ENCODE results near the gene HOXA6.

The HOXA6 gene
- total RNA-seq = 0 to 0.13 reads per million in 2 donors

DNA sequence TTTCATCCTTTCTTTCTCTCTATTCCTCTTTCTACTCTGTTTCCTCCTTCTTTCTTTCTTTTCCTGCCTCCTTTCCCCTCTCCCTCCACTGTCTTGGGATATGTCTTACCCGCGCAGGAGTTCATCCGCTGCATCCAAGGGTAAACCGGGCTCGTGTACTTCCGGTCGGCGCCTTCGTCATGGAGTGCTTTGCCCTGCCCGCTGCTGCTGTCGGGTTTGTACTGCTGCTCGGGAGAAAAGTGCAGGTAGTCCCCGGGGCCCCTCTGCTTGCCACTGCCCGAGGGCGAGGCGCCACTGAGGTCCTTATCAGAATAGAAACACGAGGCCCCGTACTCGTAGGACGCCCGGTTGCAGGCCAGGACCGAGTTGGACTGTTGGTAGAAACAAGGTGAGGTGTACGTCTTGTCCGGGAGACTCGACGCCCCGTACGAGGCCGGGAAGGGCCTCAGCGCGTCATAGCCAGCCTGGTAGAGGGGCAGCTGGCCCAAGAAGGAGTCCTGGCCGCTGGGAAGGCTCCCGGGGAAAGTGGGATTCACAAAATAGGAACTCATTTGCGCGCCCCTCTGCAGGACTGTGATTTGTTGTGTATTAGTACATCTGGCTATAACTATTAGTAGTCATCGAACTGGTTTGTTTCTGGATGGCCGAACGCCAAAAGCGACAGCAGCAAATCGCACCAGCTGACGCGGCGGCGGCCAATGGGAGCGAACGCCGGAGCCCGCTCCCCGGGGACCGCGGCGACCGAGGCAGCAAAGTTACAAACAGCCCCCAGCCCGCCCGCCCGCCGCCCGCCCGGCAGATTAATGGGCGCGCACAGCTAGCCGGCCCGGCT is at the start of gene HOXA6:
HOXA6 (minus strand) TSS at position 576 of the 832 bp plus-strand sequence; CDS start at position 551, 25 bp downstream.
- DNase-seq = no peak

DNA sequence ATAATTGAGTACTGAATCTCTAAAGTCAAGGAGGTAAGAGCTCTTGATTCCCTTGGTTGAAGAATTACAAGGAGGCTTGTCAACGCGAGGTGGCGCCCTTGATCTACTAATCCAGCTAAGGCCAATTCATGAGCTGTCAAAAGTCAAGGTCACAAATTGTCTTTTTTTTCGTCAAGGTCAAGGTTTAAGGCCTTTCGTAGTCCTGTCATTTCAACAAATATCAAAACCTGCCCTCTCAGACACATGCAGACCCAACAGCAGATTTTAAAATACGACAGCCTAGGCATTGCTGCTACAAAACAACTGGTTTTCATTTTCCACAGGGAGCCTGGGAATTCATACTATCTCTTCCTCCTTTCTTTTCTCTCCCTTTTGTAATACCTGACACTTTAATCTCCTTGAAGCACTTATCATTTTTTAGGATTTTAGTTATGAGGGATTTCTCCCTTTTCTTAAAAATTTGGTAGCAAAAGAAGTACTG is 48.8 kb upstream of the HOXA6 start:
- DNase-seq = peak; percentile 53 to 81 (median 74)

DNA sequence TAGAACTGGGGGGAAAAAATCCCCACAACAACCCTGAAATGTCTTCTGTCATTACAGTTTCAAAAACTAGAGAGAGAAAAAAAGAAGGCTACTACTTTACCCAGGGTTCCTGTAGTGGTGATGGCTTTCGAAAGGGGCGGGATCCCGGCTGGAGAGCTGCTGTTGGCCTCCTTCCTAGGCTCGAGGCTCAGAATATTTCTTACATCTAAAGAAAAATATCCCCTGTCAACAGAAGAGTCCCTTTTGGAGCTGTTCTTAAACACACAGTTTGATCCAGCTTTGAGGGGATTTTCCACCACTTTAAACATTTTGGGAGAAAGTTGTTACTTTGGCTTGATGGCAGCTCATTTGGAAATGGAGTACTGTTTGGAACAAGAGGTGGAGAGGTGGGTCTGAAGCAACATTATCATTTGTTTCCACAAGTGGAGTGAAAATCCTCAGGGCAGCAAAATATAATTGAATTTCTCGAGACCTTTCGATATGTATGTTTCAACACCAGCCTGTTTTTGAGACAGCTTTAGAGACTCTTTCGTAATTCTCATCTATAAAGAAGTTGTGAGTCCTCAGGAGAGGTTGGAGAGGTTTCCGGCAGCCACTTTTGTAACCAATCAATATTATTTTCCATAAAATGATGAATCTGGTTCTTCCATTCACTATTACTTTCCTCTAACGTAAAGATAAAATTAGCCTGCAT is 47.3 kb upstream of the HOXA6 start:
- no peak for DNase-seq

DNA sequence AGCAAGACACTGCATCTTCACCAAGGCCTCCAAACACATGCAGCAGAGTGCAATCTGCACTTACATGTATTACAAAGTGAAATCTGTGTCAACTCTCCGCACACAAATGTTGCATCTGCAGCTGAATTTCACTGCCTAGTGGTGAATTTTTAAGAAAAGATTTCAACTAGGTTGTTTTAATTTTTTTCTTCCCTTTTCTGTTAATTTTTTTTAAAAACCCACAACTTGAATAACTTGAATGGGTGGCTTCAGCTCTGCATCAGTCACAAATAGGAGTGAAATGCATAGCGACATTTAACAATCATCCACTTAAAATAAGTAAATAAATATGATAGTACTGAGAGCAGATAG is 46.4 kb upstream of the HOXA6 start:
- DNase-seq = no peak

DNA sequence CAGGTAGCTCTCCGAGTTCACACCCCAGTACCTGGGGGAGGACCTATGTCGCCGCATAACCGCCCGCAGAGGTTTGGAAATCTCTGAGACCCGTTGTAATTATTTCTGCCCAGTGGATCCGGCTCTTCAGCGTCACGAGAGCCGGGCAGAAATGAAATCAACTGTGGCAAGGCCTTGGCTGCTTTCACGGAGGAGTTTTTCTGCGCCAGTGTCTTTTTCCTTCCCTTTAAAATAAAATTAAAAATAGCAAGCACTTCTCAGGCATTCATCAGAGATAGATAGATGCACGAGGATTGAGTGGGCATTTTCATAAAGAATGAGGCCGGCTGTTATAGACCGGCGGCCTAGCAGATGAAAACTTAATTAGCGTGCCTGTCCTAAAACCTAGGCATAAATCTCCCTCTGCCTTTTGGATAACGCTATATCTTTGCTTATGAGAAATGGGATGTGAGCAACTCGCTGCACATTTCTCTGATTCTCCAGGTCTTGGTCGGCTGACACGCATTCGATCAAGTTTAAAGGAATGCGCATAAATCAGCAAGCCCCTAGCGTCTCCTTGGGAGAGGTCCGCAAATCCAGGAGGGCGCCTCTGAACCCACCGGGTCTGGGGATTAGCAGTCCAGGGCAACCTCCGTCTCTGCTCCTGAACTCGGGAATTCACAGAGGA is 45.9 kb upstream of the HOXA6 start:
- no peak for DNase-seq

DNA sequence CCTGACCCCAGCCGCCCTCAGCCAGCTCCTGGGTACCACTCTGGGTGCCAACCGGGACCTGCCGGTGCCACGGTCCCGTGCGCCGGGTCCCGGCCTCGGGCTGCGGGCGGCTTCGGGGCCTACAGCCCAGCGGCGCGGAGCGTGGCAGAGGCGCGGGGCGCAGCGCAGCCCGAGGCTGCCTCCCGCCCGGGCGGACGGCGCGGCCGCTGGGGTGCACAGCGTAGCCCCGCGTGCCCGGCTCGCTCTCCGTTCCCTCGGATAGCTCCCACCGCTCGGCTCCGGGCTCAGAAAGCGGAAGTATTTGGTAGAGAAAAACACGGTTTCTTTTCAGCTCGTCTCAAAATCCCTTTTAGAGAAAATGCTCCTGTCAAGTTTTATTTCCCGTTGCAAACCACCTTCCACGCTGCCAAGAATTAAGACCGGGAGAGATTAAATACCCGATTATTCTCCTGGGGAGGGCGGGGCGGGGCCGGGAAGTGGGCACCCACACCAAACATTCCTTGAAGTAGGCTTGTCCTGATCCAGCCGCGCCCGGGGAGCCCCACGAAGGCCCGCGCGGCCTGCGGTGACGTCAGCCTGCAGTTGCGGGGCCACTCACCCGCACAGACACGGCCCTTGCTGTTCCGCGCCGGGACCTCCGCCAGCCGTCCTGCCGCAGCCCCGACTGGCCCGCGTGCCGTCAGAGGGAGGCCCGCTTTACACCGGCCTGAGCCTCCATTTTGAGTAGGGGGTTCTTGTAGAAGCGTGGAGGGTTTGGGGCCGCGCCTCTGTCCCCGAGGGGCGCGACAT is 45.2 kb upstream of the HOXA6 start:
- no peak for DNase-seq

DNA sequence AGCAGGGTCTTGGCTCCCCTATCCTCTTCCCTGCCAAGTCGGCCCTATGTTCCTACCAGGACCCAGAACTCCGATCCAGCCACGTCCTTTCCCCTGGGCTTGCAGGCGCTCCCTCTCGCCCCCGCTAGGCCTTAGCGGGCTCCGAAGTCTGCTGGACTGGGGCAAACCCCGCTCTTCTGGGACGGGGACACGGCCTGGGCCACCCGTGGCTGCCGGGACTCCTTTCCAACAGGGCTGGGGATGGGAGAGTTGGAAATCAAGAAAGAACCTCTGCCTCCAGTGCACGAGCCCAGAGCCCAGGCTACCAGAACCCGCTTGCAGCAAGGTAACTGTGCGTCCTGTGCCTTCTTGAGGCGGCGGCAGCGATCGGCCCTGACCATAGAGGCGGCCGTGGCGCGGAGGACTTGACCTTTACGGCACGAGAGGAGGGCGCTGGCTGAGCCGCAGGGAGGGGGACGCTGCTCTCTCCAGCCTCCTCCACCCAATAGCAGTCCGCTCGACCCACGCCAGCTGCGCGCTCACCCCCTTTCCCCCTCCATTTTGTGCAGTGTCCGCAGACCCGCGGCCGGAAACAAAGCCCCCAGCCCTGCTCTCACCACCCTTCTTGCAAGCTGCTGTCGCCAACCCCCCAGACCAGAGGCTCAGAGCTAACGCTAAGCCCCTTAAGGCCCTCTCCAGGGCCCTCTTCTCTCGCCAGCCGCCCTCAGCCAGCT is 44.4 kb upstream of the HOXA6 start:
- no peak for DNase-seq

DNA sequence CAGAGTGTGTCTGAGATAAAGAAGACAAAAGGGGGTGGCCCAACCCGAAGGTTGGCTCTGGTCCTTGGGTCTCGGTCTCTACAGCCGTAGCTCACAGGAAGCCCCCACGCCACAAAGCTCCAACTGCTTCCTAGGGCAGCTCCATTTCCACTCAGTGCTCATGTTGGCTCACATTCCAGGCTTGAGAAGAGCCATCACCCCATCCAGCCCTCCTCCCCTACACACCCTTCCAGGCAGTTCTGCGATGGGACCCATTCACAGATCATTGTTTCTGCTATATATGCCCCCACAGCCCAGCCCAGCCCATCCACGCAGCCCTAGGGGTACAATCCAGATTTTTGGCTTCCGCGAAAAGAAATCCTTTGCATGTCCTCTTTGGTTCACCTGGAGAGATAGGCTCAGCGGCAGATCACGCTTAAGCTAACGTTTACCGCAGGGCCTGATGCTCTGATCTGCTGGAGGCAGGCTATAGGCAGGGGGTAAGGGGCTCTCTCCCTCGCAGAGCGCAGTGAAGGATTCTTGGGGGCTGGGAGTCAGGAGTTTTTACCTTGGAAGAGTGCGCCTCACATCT is 43.7 kb upstream of the HOXA6 start:
- no peak for DNase-seq

DNA sequence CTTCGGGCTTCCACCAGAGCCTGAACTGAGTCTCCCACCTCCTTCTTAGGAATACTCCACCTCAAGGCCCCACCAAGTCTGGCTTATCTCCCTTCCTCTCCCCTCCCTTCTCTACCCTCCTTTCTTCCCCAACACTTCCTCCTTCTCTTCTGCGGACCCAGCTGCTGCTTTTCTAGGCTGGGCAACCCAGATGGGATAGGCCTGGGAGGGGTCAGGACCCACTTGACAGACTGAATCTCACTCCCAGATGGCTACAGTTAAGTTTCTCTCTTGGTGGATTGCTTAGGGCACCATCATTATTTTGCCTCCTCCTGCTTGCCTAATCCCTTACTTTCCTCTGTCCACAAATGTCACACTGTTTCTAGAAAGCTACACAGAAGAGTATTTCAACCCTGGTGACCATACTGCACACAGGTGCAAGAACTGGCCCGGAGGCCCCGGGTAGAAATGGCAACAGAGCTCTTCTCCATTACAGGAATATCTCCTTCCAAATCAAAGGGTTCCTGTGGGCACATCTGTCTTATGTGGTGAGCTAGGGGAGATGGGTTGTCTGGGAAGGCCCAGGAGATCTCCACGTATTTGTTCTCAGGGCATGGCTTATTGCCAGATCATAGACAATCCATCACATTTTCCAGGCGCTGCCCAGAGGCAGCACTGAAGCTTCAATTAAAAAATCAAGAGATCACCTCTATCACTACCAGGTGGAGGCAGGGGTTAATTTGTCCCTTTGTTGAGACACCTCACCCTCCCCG is 42.6 kb upstream of the HOXA6 start:
- no peak for DNase-seq

DNA sequence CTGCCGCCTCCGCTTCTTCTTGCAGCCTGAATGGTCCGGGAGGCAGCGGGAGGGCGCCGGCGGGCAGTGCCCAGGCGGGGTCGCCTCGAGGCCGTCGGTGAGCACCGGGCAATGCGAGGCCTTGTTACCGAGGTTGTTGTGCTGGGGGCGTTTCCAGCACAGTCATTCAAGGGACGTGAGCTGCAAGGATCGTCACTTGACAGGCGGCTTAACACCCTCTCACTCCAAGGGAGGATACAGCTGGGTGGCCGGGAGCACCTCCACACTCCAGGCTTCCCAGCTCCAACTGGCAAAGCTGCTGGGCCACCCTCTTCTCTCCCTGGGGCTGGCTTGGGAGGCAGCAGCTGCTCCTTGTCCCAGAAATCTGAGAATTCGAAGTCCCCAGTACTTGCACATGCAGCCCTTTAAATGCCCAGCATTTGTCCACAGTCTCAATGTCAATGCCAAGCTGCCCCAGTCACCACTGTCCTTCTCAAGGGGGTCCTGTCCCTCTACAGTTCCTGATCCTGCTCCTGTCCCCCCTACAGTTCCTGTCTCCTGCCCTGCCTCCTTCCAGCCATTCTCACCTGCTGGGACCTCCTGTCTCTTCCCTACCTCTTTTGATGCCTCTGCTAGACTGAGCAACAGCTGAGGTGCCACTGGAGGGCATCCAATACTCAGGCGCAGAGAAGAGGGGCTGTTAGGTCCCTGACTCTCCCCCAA is 41.9 kb upstream of the HOXA6 start:
- DNase-seq = no peak

DNA sequence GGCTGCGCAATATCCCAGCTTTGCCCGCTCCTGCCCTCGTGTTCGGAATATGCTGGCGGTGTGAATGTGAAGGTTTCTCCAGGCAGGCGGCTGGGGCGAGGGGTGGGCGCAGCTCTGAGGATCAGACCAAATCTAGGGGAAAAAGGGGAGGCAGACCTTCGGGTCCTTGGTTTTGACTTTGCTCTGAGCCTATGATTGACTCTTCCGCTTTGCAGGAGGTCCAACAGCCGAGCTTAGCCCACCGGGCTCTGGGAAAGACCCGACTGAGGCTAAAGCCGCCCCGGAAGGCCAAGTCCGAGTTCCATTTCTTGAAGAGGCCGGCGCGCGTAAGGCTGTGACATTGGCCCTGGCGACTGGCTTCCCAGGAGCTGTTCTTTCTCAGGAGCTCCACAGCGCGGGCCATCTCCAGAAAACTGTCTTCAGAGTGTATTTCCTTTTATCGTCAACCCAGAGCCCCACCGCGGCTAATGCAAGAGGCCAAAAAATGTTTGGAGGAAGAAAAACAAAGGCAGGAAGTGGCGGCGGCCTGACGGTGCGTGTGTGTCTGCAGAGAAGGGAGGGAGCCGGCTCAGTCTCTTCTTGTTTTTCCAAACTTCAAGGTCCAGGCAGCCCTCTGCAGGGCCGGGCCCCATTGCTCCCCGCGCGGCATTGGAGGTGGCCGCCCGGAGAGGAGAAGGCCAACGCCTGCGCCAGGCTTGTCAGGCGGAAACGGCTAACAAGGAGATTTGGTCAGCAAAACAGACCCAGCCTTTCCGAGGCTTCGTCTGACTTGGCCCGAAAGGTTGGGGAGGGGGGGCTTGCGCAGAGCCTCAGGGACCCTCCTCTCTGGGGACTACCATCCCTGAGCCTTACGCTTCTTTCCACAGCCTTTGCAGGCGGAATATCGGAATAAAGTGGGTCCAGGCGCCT is 41.1 kb upstream of the HOXA6 start:
- DNase-seq = peak in 1 of 5 experiments; percentile 73

DNA sequence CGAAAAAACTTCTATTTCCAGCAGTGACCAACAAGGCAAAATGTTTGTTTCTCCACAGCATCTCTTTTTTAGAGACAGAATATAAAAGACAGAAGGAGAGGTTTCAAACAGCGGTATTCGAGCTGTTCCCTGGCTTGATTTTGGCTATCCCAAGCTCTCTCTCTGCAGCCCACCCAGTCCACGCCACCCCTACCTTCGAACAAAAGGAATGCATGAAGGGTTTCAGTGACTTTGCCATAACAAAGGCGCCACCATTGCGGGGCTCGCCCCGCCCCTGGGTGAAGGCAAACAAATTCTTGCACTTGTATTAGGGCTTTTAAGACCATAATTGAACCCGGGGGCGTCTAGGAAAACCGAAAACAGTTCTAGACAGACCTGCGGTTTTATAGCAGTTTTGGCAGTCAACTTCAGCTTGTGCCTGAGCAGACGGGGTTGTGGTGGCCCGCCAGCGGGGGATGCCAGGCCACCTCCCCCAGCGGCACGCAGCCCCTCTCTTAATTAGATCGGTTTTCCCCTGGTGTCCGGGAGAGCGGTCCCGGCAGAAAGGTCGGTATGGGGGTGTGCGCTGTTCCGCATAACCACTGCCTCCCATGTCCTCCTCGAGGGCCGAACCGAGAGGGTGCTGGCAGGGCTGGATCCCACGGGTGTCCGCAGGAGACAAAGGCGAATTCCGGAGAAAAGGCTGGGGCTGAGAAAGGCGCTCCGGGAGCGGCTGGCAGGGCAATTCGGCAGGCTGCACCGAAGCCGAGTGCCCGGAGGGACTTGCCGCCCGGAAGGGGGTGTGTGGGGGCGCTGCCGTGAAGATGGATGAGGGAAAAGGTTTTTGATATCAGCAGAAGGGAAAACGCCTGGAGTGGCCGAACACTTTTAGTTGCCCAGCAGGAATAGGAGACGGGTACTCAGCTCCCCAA is 40.2 kb upstream of the HOXA6 start:
- no peak for DNase-seq

DNA sequence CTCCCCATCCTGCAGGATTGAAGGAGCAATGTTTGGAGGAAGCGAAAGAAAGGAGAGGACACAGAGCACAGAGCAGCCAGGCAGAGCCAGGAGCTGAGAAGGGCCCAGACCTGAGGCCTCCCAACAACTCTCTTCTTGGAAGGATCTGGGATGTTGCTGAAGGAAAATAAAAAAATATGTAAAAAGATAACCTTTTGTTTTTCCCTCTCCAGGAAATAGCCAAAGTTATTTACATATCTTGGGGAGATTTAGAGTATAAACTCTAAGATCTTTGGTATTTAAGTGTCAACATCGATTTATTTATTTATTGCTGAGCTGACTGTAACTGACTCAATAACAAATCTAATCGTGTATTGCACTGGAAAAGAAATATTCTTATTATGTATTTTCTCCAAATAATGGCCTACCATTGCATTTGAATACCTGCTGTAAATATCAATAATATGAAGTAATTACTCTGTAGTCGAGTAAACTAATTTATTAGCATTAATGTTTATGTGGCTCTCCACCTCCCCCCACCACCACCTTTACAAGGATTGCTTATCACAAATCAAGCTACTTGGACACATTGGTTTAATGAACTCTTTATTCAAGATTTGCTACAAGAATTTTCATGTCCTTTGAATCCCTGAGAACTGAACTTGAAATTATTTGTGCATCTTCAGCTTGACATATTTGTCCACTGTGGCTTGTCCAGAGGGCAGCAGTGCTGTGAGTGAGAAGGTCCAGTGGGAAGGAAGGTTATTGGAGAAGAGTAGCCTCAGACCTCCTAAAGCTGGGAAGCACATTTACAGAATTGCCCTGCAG is 39.3 kb upstream of the HOXA6 start:
- no peak for DNase-seq

DNA sequence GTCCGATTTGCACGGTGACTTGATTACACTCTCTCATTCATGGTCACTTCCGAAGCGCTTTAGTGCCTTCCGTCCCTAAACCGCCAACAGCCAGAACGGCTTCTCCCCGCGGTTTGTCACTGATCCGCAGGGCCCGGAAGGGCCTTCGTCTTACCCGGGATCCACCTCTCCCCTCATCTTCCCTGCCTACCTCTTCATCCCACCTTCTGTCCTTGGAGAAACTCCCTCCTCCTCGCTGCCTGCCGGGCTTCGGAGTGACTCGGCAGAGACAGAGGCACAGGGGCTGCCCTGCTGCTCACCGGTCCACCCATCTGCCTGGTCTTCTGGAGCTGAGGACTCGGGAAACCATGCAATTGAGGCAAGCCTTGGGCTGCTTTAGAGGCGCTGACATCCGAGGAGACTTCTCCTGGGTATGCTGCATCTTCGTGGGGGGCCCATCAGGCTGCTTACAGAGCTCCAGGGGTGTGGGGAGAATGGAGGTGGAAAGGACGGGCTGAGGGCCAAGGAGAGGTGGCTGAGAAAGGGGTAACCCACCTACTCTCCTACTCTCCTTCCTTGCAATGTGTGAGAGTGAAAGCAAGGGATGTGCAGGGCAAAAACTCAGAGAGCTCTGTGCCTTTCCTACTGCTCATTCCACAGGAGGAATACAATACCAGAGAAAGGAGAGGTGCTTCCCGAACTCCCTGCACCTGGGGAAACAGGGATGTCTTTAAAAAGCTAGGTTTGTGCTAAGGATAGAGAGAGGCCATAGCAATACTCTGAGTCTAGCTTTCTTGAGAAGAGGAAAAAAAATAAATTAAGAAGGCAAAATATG is 38.5 kb upstream of the HOXA6 start:
- DNase-seq = no peak

DNA sequence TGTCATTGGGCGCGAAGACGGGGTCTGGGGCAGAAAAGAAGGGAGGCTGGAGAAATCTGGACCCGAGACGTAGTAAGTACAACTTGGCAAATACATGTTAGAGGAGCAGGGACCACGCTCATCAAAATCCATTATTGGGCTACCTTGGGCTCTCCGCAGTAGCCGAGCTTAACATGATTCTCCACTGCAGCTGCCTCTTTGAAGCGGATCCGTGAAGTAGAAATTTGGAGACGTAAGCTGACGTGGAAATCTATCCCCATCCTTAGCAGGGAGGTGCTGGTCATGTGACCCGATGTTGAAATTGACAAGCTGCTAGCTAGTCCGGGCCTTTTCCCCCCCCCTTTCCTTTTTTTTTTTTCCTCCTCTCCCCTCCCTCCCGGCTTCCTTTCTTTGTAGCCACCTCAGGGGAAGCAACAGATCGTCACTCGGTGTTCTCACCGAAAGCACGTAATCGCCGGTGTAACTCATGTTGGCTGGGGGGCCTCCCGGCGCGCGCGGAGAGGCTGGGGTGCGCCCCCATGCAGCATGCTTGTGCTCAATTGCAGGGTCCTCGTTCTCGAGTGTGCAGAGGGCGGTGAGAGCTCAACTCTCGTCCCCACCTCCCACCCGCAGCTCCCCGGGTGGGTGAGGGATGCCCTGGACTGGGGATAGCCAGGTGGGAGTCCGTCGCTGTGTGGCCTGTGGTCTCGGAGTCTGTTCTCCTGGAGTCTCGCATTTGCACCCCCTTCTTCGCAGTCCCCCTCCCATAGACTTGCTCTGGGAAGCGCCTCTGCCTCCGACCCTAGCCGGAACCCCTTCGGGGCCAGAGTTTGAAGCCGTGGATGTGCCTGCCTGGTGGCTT is 37.7 kb upstream of the HOXA6 start, which contains the start of gene HOXA11:
HOXA11 (minus strand) TSS at position 220 of the 841 bp plus-strand sequence; CDS start at position 132, 88 bp downstream.
- no peak for DNase-seq

Data from T-helper 2 cell (primary cell).